K562 (cell line): ENCODE measurements around the gene NUDT22. TPM values are rescaled to one million over a fixed set of nuclear protein-coding genes. Genes with fewer than 3 reads are reported as not detected.

Source experiments
- CBX5 ChIP-seq: IDR thresholded peaks from 2 replicates; pipeline ENCODE4 v1.6.1; 2014; ENCODE audit warnings: low read depth, borderline replicate concordance
- CSDE1 ChIP-seq, 2 experiments: fragments of 450-650 bp; IDR thresholded peaks; 2 replicates each; pipeline ENCODE4 v1.6.1; 2016; ENCODE audit warnings: mild to moderate bottlenecking in 1 of 2
- RBM25 ChIP-seq: fragments of 200-400 bp; formaldehyde crosslinking; IDR thresholded peaks from 2 replicates; pipeline ENCODE4 v1.6.1; 2018; ENCODE audit warnings: low read length, low read depth, moderate library complexity; ENCODE audit not compliant: severe bottlenecking
- SMAD2 ChIP-seq: fragments of 150-350 bp; IDR thresholded peaks from 2 replicates; pipeline ENCODE4 v1.6.1; 2014; ENCODE audit warnings: low read depth, mild to moderate bottlenecking, low read length
- TARDBP ChIP-seq: fragments of 450-650 bp; IDR thresholded peaks from 2 replicates; pipeline ENCODE4 v1.6.1; 2016
- ZNF354B ChIP-seq: fragments of 250-450 bp; sonication (Bioruptor Pico); IDR thresholded peaks from 2 replicates; pipeline ENCODE4 v1.4.0; 2020
- ZNF507 ChIP-seq: conservative IDR thresholded peaks from 2 replicates; pipeline ENCODE4 v1.6.1; 2017; ENCODE audit warnings: missing genetic modification characterization, missing compliant biosample characterization
- polyA plus RNA-seq, 8 experiments: library from polyadenylated mRNA; depleted of rRNA in 4 of 8; stranded (reverse) in 5 of 8; unstranded in 3 of 8; fragments of >200 nt; fragmentation: Nextera tagmentation in 2 of 8; fragmentation: Illumina TruSeq in 1 of 8; extraction: Ambion mirVana in 2 of 8; extraction: Trizol in 1 of 8; gene quantifications; 2 replicates each; pipeline versions ENCODE4 v1.2.1 to v1.2.3, GENCODE V29; 2011 to 2014; ENCODE audit warnings: inconsistent platforms in 1 of 8, missing spikeins in 1 of 8
- total RNA-seq, 7 experiments: library from RNA; depleted of rRNA in 6 of 7; stranded (reverse); fragments of >200 nt in 6 of 7; fragmentation: Illumina TruSeq in 2 of 7; extraction: Trizol in 2 of 7; gene quantifications; 2 replicates each; pipeline versions ENCODE4 v1.2.1 to v1.2.3, GENCODE V29; 2011 to 2021; ENCODE audit warnings: low replicate concordance in 1 of 7
- TF ChIP-seq, protein P1 (sequence below): fragments of 450-650 bp; IDR thresholded peaks from 2 replicates; pipeline ENCODE4 v1.6.1; 2016; ENCODE audit warnings: antibody characterized with exemption
- TF ChIP-seq, protein P2 (sequence below), 2 experiments: fragments of 450-650 bp; IDR thresholded peaks; 2 replicates each; pipeline ENCODE4 v1.6.1; 2016
- TF ChIP-seq, protein P3 (sequence below): fragments of 450-650 bp; IDR thresholded peaks from 2 replicates; pipeline ENCODE4 v1.6.1; 2017; ENCODE audit warnings: antibody characterized with exemption
- TF ChIP-seq, protein P4 (sequence below): fragments of 250-450 bp; sonication (Bioruptor Pico); IDR thresholded peaks from 2 replicates; pipeline ENCODE4 v1.4.0; 2020; ENCODE audit warnings: mild to moderate bottlenecking, moderate library complexity, borderline replicate concordance
- TF ChIP-seq, protein P5 (sequence below): sonication (generic); formaldehyde crosslinking; IDR thresholded peaks from 2 replicates; pipeline ENCODE4 v1.8.1; 2023; ENCODE audit warnings: mild to moderate bottlenecking, missing genetic modification reagents
- TF ChIP-seq, protein P6 (sequence below): fragments of 200-400 bp; formaldehyde crosslinking; IDR thresholded peaks from 2 replicates; pipeline ENCODE4 v1.6.1; 2017; ENCODE audit warnings: mild to moderate bottlenecking, low read depth, low read length, moderate library complexity

NUDT22 gene
- total and polyA plus RNA-seq, 9 of the 15 experiments (the other 6 are each of a cell fraction or from before 2014, with no cell fraction given): 6.3 to 92.6 (median 37.4) TPM

DNA sequence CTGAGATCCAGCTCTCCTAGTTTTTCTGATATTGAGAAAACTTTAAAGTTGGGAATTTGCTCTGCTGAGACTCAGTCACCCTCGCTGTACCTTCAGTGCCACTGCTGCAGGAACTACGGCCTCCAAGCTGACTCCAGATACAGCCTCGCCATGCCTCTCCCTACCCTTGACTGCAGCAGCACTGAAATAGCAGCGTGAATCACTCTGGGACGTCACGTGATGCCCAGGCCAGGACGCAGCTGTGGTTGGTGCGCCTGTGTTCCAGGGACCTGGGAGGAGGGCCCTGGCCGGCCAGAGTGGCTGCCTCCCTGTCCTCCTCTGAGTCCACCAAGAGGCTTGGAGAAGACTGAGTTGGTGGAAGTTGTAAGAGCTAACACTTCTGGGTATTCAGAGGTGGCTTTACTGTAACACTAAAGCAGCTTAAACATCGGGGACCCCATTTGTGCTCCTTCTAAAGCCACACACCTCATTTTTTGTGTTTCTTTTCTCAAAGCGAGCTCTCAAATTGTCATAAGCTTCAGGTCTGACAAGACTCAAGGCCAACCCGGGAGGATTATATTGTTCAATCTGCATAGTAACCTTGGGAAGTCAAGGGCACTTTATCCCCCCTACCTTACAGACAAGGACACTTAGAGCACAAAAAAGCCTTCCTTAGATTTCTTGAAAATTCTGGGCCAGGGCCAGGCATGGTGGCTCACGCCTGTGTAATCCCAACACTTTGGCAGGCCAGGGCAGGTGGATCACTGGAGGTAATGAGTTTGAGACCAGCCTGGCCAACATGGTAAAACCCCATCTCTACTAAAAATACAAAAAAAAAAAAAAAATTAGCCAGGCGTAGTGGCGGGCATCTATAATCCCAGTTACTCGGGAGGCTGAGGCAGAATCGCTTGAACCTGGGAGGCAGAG, 44.3 kb upstream of the NUDT22 start (continued):
- TF ChIP-seq, protein P1, sequence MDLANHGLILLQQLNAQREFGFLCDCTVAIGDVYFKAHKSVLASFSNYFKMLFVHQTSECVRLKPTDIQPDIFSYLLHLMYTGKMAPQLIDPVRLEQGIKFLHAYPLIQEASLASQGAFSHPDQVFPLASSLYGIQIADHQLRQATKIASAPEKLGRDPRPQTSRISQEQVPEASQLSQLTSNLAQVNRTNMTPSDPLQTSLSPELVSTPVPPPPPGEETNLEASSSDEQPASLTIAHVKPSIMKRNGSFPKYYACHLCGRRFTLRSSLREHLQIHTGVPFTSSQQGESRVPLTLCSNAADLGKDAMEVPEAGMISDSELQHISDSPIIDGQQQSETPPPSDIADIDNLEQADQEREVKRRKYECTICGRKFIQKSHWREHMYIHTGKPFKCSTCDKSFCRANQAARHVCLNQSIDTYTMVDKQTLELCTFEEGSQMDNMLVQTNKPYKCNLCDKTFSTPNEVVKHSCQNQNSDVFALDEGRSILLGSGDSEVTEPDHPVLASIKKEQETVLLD: no peak
- TF ChIP-seq CSDE1 (IDR thresholded peaks at IDR 0.05) (no peak), TARDBP (no peak), ZNF354B (CRISPR knock-in tag) (no peak), SMAD2 (no peak), CBX5 (no peak), ZNF507 (tag) (no peak), RBM25 (no peak)
- TF ChIP-seq, protein P2, sequence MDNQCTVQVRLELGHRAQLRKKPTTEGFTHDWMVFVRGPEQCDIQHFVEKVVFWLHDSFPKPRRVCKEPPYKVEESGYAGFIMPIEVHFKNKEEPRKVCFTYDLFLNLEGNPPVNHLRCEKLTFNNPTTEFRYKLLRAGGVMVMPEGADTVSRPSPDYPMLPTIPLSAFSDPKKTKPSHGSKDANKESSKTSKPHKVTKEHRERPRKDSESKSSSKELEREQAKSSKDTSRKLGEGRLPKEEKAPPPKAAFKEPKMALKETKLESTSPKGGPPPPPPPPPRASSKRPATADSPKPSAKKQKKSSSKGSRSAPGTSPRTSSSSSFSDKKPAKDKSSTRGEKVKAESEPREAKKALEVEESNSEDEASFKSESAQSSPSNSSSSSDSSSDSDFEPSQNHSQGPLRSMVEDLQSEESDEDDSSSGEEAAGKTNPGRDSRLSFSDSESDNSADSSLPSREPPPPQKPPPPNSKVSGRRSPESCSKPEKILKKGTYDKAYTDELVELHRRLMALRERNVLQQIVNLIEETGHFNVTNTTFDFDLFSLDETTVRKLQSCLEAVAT (IDR thresholded peaks at IDR 0.05): peak in 1 of 2 experiments; percentile 88; a peak in 2 of 4 replicates
- TF ChIP-seq, protein P3, sequence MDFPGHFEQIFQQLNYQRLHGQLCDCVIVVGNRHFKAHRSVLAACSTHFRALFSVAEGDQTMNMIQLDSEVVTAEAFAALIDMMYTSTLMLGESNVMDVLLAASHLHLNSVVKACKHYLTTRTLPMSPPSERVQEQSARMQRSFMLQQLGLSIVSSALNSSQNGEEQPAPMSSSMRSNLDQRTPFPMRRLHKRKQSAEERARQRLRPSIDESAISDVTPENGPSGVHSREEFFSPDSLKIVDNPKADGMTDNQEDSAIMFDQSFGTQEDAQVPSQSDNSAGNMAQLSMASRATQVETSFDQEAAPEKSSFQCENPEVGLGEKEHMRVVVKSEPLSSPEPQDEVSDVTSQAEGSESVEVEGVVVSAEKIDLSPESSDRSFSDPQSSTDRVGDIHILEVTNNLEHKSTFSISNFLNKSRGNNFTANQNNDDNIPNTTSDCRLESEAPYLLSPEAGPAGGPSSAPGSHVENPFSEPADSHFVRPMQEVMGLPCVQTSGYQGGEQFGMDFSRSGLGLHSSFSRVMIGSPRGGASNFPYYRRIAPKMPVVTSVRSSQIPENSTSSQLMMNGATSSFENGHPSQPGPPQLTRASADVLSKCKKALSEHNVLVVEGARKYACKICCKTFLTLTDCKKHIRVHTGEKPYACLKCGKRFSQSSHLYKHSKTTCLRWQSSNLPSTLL: peak; percentile 95
- TF ChIP-seq, protein P4, sequence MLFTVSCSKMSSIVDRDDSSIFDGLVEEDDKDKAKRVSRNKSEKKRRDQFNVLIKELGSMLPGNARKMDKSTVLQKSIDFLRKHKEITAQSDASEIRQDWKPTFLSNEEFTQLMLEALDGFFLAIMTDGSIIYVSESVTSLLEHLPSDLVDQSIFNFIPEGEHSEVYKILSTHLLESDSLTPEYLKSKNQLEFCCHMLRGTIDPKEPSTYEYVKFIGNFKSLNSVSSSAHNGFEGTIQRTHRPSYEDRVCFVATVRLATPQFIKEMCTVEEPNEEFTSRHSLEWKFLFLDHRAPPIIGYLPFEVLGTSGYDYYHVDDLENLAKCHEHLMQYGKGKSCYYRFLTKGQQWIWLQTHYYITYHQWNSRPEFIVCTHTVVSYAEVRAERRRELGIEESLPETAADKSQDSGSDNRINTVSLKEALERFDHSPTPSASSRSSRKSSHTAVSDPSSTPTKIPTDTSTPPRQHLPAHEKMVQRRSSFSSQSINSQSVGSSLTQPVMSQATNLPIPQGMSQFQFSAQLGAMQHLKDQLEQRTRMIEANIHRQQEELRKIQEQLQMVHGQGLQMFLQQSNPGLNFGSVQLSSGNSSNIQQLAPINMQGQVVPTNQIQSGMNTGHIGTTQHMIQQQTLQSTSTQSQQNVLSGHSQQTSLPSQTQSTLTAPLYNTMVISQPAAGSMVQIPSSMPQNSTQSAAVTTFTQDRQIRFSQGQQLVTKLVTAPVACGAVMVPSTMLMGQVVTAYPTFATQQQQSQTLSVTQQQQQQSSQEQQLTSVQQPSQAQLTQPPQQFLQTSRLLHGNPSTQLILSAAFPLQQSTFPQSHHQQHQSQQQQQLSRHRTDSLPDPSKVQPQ (CRISPR knock-in tag): no peak
- TF ChIP-seq, protein P5, sequence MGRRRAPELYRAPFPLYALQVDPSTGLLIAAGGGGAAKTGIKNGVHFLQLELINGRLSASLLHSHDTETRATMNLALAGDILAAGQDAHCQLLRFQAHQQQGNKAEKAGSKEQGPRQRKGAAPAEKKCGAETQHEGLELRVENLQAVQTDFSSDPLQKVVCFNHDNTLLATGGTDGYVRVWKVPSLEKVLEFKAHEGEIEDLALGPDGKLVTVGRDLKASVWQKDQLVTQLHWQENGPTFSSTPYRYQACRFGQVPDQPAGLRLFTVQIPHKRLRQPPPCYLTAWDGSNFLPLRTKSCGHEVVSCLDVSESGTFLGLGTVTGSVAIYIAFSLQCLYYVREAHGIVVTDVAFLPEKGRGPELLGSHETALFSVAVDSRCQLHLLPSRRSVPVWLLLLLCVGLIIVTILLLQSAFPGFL (CRISPR knock-in tag): no peak
- TF ChIP-seq, protein P6, sequence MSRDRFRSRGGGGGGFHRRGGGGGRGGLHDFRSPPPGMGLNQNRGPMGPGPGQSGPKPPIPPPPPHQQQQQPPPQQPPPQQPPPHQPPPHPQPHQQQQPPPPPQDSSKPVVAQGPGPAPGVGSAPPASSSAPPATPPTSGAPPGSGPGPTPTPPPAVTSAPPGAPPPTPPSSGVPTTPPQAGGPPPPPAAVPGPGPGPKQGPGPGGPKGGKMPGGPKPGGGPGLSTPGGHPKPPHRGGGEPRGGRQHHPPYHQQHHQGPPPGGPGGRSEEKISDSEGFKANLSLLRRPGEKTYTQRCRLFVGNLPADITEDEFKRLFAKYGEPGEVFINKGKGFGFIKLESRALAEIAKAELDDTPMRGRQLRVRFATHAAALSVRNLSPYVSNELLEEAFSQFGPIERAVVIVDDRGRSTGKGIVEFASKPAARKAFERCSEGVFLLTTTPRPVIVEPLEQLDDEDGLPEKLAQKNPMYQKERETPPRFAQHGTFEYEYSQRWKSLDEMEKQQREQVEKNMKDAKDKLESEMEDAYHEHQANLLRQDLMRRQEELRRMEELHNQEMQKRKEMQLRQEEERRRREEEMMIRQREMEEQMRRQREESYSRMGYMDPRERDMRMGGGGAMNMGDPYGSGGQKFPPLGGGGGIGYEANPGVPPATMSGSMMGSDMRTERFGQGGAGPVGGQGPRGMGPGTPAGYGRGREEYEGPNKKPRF: no peak
